ENCODE measurements around the gene MTMR3.
"Not testable (repeated sequence)": the region's sequence is repeated elsewhere in the genome, so short reads cannot be mapped to it uniquely, and the experiment has no call there.

The MTMR3 gene

DNA sequence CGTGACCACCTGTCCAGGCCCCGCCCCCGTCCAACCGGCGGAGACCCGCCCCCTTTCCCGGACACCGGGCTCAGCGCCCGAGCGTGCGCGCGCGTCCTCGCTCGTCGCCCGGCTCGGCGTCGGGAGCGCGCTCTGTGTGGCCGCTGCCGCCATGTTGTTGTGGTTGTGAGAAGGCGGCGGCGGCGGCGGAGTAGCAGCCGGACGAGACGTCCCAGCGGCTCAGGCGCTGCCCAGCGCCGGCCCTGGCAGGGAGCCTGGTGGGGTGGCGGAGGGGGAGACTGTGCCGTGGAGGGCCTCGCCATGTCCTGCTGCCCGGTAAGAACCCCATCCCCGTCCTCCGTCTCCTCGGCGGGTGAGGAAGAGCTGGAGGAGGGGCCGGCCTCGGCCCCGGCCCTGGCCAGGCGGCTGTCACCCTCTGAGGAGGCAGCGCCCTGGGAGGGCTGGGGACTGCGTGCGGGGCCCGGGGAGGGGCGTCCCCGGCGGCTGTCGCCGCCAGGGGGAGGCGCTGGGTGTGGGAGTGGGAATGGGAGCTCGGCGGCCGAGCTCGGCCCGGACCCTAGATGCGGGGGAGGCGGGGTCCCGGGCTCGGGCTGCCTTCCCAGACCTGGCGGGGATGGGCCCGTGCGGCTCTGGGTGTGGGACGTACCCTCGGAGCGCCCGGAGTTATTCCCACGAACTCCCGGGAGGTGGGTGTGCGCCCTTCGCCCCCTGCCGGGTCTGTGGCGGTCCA is at the start of gene MTMR3:
MTMR3 (plus strand) TSS at position 130 of the 730 bp plus-strand sequence. CDS start 87,886 bp downstream, outside the sequence.
- DNase-seq: peak; percentile 77

DNA sequence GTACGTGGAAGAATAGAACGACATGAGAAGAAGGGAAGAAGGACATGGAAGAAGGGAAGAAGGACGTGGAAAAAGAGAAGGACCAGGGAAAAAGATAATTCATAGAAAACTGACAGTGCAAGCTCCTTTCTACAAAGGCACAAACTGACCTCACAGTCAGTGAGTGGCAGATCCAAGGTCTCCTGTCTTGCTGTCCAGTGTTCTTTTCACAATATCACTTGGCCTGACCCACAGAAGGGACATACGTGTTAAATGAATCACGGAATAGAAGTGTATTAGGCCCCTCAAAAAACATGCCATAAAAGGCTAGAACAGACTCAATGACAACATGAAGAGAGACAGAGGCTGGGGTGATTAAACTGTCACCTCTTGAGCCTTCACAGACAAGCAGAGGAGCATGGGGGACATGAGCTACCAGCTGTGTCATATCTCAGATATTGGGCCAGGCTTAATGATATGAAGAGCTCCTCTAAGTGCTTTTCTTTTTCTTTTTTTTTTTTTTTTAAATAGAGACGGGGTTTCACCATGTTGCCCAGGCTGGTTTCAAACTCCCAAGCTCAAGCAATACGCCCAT is 49.5 kb upstream of the MTMR3 start:
- no peak for DNase-seq

DNA sequence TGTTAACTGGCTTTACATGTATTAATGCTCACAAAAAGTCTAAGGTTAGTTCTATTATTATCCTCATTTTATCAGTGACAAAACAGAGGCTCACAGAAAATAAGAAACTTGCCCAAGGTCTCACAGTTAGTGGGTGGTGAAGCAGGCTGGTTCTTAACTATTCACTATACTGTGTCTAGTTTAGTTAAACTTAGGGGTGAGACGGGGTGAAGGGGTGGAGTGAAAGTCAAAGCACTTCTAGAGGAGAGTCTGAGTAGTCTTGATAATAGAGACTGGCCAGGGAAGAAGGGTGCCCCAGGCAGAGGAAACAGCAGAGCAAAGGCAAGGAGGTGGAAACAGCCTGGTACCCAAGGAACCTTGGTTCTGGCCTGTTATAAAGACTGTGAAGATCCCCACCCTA is 48.9 kb upstream of the MTMR3 start:
- no peak for DNase-seq

DNA sequence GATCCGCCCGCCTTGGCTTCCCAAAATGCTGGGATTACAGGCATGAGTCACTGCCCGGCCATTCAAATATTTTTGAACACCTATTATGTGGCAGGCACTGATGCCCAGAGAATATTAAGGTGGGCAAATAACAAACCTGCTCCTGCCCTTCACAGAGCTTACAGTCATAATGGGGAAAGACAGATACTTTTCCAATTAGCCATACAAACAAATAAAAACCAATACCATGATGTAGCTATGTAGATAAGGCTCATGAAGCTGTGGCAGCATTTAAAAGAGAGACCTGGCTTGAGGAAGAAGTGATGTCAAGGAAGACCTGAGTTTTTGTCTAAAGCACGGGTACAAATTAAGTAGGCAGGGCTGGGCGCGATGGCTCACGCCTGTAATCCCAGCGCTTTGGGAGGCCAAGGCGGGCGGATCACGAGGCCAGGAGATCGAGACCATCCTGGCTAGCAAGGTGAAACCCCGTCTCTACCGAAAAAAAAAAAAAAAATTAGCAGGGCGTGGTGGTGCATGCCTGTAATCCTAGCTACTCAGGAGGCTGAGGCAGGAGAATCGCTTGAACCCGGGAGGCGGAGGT is 46.1 kb upstream of the MTMR3 start:
- DNase-seq: not testable (repeated sequence)

DNA sequence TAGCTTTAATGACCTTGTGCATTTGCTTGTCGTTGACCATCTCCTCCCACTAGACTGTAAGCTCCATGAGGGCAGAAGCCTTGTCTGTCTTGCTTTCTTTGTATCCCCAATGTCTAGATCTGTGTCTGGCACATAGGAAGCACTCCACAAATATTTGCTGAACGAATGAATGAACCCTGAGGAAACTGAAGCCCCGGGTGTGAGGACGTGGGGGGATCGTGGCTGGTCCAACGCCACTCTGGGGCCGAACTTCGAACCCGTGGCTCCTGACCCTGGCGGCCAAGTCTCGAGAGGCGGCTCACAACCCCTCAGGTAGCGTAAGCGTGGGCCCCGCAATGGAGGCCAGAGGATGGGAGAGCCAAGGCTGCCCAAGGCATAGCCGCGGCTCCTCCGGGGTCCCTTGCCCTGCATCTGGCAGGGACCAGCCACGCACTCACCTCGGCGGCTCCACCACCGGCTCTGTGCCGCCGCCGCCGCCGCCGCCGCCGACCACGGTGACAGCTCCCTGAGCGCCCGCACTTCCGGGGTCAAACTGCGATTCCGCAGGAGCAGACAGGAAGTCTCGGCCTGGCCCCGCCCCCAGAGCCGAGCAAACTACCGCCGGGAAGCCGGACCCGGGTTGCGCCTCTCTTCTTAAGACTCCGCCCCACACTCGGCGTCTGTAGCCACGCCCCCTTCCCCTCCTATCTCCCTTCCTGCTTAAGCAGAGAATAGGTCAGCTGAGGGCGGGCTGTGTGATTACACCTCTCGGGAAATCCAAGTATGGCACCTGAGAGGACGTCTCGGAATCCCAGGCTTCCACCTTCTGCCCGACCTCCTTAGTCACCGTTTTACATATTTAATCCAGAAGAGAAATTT is 45.0 kb upstream of the MTMR3 start, which contains the start of gene ASCC2:
ASCC2 (minus strand) TSS at position 534 of the 858 bp plus-strand sequence. CDS start 5,949 bp downstream, outside the sequence.
- peak; percentile 98 for DNase-seq

DNA sequence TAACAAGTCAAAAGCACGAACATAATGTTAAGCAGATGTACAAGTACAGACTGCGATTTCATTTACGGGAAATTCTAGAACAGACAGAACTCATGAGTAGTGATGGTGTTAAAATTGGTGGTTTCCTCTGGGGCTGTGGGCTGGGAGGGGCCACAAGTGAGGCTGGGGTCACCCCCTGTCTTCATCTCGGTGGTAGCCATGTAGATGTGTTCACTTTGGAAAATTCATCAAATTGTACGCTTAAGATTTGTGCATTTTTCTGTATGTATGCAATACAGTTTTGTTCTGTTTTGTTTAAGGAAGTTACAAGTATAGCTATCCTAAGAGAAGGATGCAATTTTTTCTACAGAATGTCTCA is 44.4 kb upstream of the MTMR3 start:
- DNase-seq: no peak

DNA sequence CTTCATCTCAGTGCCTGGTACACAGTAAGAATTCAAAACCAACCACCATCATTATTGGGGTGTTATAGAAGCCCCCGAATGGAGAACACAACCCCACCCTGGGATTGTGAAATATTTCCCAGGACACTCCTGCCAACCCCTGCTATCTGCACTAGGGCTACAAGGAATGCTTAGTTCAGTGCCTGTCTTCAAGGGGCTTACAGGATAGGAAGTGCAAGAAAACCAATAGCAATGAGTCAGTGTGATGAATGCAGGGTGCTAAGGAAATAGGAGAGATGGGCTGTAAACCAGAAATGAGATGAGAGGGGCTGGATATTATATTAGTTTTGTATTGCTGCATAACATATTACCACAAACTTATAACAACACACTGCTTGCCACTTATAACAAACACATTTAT is 43.9 kb upstream of the MTMR3 start:
- no peak for DNase-seq

DNA sequence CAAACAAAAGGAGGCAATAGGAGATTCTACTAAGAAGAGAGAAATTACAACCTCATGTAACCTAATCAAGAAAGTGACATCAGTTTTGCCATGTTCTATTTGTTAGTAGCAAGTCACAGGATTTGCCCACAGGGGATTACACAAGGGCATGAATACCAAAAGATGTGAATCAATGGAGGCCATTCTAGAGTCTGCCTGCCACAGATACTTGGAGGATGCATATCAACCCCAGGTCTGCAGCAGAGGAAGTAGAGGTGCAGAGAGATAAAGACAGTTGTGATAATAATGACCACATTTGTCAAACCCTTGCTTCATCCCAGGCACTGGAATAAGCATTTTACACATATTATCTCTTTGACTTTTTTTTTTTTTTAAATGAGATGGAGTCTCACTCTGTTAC is 42.5 kb upstream of the MTMR3 start:
- no peak for DNase-seq

DNA sequence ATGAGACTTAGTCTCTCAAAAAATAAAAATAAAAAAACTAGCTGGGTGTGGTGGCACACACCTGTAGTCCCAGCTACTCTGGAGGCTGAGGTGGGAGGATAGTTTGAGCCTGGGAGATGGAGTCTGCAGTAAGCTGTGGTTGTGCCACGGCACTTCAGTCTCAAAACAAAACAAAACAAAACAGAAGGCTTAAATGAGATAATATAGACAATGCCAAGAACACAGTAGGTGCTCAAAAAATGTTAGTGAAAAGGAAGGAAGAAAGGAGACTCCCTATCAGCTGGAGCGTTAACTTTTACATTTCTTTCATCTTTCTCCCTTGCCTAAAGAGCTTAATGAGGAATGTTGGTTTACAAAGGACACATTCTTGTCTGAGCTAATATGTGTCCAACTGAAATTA is 40.8 kb upstream of the MTMR3 start:
- DNase-seq: no peak

DNA sequence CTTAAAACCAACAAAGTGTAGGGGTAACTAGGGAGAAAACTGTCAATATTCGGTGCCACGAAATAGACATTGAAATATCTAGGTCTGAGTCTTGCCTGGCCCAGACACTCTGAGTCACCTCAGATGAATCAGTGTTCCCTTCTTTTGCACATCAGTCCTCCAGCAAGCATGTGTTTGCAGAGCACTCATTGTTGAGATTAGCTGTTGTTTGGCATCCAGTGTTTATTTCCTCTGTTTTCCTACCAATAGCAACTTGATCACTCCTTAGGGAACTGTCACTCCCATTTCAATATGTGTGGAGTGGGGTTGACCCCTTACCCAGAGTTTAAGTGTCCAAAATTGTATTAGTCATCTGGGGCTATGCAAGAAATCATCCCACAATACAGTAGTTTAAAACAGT is 40.2 kb upstream of the MTMR3 start:
- peak; percentile 28 for DNase-seq

DNA sequence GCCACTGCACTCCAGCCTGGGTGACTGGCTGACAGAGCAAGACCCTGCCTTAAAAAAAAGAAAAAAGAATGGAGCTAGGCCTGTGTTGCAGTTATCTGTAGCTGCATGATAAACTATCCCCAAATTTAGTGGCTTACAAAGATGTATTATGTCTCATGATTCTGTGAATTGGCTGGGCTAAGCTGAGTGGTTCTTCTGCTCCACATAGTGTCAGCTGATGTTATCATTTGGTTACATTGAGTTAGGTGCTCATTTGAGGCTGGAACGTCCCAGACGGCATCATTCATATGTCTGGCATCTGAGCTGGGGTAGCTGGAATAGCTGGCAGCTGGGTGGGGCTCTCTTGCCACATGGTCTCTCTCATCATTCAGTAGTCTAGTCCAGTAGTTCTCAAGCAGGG is 36.7 kb upstream of the MTMR3 start:
- no peak for DNase-seq

DNA sequence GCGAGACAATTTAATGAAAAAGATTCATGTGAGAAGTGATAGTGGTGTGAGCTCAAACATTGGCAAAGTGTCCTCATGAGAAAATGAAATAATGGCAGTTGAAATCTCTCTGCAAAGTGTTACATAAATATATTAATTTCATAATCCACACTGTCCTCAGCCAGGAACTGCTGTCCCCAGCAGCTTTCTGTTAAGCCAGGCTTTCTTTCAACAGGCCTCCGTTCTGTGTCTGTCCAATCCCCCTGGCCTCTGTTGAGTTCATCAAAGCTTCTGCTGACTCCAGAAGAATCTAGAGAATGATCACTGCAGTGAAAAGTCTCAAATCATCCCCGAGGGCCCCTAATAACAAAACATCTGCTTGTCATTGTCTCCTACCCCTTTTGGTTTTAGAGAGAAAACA is 34.9 kb upstream of the MTMR3 start:
- no peak for DNase-seq

DNA sequence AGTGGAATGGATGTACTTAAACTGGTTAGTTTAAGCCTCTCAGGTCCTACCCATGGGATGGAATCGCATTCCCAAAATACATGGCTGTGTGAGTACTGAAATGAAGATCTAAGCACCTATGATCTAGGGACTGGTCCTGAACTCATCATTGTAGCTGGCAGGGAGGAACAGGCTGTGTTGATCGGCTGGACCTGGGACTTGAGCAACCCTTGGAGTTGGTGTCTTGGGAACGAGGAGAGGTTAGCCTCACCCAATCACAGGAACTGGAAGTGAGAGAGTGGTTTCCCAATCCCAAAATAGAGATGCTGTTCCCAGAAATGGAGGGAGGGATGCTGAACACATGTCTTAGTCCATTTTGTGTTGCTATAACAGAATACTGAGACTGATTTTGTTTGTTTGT is 28.5 kb upstream of the MTMR3 start:
- no peak for DNase-seq

DNA sequence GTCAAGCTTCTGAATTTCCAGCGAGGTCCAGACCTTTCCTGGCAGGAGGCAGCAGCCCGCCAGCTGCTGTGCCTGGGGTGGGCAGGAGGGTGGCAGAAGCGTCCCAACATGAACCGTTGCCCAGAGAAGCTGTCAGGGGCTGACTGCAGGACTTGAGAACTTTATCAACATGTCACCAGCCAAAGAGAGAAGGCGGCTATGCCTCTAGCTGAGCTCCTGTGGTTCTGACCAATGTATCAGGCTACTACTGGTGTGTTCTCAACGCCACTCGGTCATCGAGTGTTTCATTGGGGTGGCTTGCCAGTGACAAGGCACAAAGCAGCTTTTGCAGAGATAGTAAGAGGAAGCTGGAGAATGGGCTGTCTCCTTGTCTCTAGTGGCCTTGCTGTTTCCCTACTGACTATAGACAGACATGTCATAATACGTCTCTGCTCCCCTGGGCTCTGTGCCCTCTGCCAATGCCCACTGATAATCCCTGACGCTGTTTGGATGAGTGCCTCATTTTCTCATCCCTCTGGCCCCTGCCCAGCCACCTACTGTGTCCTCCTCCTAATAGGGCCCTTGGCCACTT is 27.3 kb upstream of the MTMR3 start:
- no peak for DNase-seq

DNA sequence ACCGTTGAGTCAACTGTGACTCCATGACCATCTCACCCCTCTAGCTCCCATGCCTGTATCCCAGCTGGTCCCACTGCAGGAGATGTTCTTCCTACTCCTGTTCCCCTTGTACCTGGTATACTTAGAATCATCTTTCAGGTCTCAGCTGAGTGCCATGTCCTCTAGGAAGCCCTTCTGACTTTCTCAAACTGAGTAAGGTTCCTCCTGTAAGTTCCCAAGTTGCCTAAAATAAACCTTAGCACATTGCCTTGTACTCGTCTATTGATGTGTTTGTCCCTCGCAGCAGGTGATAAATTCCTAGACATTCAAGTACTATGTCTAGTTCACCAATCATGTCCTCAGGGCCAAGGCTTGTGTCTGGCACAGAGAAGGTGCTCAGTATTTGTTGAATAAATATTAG is 26.5 kb upstream of the MTMR3 start:
- no peak for DNase-seq

DNA sequence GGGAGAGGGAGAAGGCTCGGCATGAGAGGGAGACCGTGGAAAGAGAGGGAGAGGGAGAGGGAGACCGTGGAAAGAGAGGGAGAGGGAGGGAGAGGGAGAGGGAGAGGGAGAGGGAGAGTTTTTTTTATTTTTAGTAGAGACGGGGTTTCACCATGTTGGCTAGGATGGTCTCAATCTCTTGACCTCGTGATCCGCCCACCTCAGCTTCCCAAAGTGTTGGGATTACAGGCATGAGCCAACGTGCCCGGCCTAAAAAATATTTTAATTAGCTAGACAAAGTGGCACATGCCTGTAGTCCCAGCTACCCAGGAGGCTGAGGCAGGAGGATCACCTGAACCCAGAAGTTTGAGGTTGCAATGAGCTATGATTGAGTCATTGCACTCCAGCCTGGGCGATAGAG is 23.9 kb upstream of the MTMR3 start:
- not testable (repeated sequence) for DNase-seq

DNA sequence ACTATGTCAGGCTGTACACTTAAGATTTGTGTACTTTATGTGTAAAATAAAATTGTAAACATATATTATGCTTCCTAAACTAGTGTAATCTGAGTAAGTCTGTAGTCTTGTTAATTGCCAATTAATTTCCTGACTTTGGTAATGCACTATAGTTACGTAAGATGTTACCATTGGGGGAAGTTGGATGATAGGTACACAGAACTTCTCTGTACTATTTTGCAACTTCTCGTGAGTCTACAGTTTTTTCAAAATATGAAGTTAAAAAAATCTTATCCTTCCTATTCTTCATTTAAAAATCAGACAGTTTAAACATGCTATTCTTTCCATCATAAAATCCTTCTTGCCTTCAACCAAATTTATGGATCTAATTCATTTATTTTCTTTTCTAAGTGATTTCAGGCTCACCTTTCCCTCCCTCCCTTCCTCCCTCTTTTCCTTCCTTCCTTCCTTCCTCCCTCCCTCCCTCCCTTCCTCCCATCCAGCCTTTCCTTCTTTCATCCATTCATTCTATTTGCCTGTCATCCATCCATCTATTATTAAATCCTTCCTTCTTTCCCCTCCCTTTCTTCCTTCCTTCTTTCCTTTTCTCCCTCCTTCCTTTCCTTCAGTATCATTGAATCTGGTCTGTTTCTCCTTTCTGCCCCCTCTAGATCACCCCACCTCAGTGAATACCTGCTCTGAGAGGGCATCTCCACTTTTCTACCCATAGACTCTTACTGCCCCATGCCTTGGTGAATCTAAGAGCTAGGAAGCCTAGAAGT is 22.8 kb upstream of the MTMR3 start:
- no peak for DNase-seq

DNA sequence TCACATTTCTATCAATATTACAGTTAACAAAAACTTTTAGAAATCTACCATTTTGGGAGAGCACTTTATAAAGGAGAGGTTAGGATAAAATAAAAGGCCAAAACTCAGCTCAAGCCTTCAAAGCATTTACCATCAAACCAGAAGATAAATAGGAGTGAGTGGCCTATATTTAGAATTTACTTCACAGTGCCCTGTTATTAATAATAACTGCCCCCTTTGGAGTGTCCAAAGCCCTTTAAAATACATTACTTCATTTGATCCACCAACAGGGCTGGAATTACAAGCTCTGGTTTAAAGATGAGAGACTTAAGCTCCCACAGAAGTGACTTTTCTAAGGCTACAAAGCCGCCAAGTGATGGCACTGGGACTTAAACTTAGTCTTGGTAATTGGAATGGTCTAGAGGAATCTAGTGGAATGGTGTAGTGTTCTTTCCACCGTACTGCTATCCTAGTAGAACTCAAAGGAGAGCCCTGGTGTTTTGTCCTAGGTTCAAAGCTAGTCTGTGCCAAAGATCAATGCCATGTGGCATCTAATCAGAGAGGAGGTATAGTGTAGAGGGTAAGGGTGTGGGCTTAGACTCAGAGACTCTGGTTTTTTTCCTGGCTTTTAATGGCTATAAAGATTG is 21.2 kb upstream of the MTMR3 start:
- no peak for DNase-seq

DNA sequence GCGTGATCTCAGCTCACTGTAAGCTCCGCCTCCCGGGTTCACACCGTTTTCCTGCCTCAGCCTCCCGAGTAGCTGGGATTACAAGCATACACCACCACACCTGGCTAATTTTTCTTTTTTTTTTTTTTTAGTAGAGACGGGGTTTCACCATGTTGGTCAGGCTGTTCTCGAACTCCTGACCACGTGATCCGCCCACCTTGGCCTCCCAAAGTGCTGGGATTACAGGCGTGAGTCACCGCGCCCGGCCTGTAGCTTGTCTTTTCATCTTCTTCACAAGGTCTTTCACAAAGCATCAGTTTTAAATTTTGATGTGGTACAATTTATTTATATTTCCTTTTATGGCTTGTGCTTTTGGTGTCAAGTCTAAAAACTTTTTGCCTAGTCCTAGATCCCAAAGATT is 17.4 kb upstream of the MTMR3 start:
- DNase-seq: not testable (repeated sequence)

DNA sequence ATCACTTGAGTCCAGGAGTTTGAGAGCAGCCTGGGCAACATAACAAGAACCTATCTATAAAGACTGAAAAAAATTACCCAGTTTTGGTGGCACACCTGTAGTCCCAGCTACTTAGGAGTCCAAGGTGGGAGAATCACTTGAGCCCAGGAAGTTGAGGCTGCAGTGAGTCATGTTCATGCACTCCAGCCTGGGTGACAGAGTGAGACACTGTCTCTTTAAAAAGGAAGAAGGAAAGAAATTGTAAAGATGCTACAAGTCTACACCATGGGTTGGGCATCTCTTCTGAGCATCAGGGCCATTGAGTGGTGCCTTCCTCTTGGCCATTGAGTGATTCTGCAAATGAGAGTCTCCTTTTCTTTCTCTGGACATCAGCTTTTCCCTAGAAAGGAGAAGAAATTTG is 15.7 kb upstream of the MTMR3 start:
- no peak for DNase-seq

DNA sequence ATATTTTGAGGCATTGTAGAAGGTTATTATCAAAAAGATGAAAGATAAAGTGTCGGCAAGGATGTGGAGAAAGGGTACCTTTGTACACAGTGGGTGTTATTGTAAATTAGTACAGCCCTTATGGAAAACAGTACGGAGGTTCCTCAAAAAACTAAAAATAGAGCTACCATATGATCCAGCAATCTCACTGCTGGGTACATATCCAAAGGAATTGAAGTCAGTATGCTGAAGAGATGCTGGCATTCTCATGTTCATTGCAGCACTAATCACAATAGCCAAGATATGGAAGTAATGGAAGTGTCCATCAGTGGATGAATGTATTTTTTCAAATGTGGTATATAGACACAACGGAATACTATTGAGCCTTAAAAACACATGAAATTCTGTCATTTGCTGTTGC is 15.1 kb upstream of the MTMR3 start:
- DNase-seq: no peak

DNA sequence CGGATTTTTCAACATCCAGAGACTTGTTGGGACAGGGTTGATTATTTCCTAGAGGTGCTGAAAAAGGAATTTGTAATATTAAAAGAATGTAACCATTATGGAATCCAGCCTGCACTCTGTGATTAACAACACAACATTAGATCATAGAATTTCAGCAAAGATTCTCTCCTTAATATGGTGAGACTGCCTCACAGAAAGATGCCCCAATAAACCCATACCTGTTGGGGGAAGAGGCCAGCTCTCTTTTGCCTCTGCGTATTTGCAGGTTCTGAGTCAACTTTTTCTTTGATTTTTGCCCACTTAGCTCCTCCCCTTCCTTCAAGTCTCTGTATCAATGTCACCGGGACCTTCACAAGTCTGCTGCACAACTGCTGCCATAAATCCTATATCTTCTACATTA is 12.4 kb upstream of the MTMR3 start:
- no peak for DNase-seq

Data from NCI-H2029 (cell line).